SH-SY5Y (cell line): ENCODE data around the gene SRGAP3.

Source experiments
- GATA2 ChIP-seq: IDR thresholded peaks from 2 replicates; pipeline ENCODE4 v1.6.1; 2011; ENCODE audit warnings: mild to moderate bottlenecking, low read depth, low read length
- GATA3 ChIP-seq: IDR thresholded peaks from 2 replicates; pipeline ENCODE4 v1.6.1; 2011; ENCODE audit warnings: low read depth, mild to moderate bottlenecking, low read length, moderate library complexity

Gene SRGAP3

GRCh38 chr3:9070961-9071360 is 178.5 kb downstream of the SRGAP3 start:
- no peak for TF ChIP-seq GATA3
- TF ChIP-seq GATA2 = no peak

- peak; percentile 85 for TF ChIP-seq GATA2
- TF ChIP-seq GATA3 = peak; percentile 70
Observed at GRCh38 chr3:9069971-9070370, 179.5 kb downstream of the SRGAP3 start.

- no peak for TF ChIP-seq GATA2
- TF ChIP-seq GATA3 = no peak
Observed at GRCh38 chr3:9068051-9068450, 181.4 kb downstream of the SRGAP3 start.

- TF ChIP-seq GATA2 (no peak), GATA3 (no peak)
Observed at GRCh38 chr3:9067352-9067975, 182.0 kb downstream of the SRGAP3 start.

- TF ChIP-seq GATA3 (no peak), GATA2 (no peak)
Observed at GRCh38 chr3:9066775-9067174, 182.7 kb downstream of the SRGAP3 start.

- TF ChIP-seq GATA2 (no peak), GATA3 (no peak)
Observed at GRCh38 chr3:9066141-9066540, 183.3 kb downstream of the SRGAP3 start.

- no peak for TF ChIP-seq GATA2
- TF ChIP-seq GATA3 = no peak
Observed at GRCh38 chr3:9064850-9065249, 184.6 kb downstream of the SRGAP3 start.

GRCh38 chr3:9064251-9064650 is 185.2 kb downstream of the SRGAP3 start:
- no peak for TF ChIP-seq GATA3
- no peak for TF ChIP-seq GATA2

GRCh38 chr3:9062570-9062969 is 186.9 kb downstream of the SRGAP3 start:
- TF ChIP-seq GATA3 = no peak
- no peak for TF ChIP-seq GATA2

GRCh38 chr3:9061634-9062033 is 187.8 kb downstream of the SRGAP3 start:
- TF ChIP-seq GATA2 = no peak
- TF ChIP-seq GATA3 = no peak

GRCh38 chr3:9059489-9060400 is 189.7 kb downstream of the SRGAP3 start:
- no peak for TF ChIP-seq GATA3
- peak; percentile 62 for TF ChIP-seq GATA2

- TF ChIP-seq GATA2 (no peak), GATA3 (no peak)
Observed at GRCh38 chr3:9056581-9056980, 192.9 kb downstream of the SRGAP3 start.

- TF ChIP-seq GATA3 (no peak), GATA2 (no peak)
Observed at GRCh38 chr3:9047452-9048346, 201.7 kb downstream of the SRGAP3 start.

GRCh38 chr3:9045371-9045770 is 204.1 kb downstream of the SRGAP3 start:
- TF ChIP-seq GATA2 = no peak
- TF ChIP-seq GATA3 = no peak

GRCh38 chr3:9043063-9043462 is 206.4 kb downstream of the SRGAP3 start:
- TF ChIP-seq GATA3 (no peak), GATA2 (no peak)

GRCh38 chr3:9041626-9042025 is 207.8 kb downstream of the SRGAP3 start:
- TF ChIP-seq GATA2 (no peak), GATA3 (no peak)
